Astrocyte (in vitro differentiated cells and primary cell): ENCODE data around the gene PNPLA1.

Experiments
- CTCF ChIP-seq: IDR thresholded peaks from 2 replicates; pipeline ENCODE4 v1.5.1; 2011; ENCODE audit warnings: low read depth, mild to moderate bottlenecking, inconsistent platforms, low read length, moderate library complexity; ENCODE audit not compliant: insufficient read depth
- EZH2 ChIP-seq: IDR thresholded peaks from 2 replicates; pipeline ENCODE4 v1.6.1; 2012; ENCODE audit warnings: mild to moderate bottlenecking, low read length, inconsistent platforms; ENCODE audit not compliant: insufficient read depth

- TF ChIP-seq CTCF, result no peak
- no peak for TF ChIP-seq EZH2
Observed at GRCh38 chr6:36335465-36336207, 65.8 kb downstream of the PNPLA1 start.
